DOHH2 (cell line): ENCODE data around the gene IL1RAP.

Experiments
- H3F3A ChIP-seq: fragments of 200-600 bp; sonication (generic), shearing (Covaris generic); 2 replicates; pipeline ENCODE4 v1.6.0; 2016; ENCODE audit warnings: antibody characterized with exemption, mild to moderate bottlenecking; ENCODE audit not compliant: control insufficient read depth, insufficient read depth
- H3K27ac ChIP-seq: fragments of 200-600 bp; sonication (generic); 2 replicates; pipeline ENCODE4 v1.5.1; 2014; ENCODE audit warnings: low read depth, mild to moderate bottlenecking, low read length, moderate library complexity
- H3K27me3 ChIP-seq: fragments of 200-600 bp; sonication (generic); 2 replicates; pipeline ENCODE4 v1.6.1; 2014; ENCODE audit warnings: mild to moderate bottlenecking, low read length, mixed read lengths; ENCODE audit not compliant: control insufficient read depth
- H3K36me3 ChIP-seq: fragments of 200-600 bp; sonication (generic); 2 replicates; pipeline ENCODE4 v1.6.1; 2014; ENCODE audit warnings: mild to moderate bottlenecking, low read length, moderate library complexity, mixed read lengths; ENCODE audit not compliant: control insufficient read depth
- H3K4me1 ChIP-seq: fragments of 200-600 bp; sonication (generic); 2 replicates; pipeline ENCODE4 v1.6.1; 2014; ENCODE audit warnings: mild to moderate bottlenecking, low read length, mixed read lengths; ENCODE audit not compliant: control insufficient read depth
- H3K4me2 ChIP-seq: fragments of 200-600 bp; sonication (generic); 2 replicates; pipeline ENCODE4 v1.6.0; 2014; ENCODE audit warnings: mild to moderate bottlenecking, low read length, moderate library complexity
- H3K4me3 ChIP-seq: fragments of 200-600 bp; sonication (generic); 2 replicates; pipeline ENCODE4 v1.5.1; 2014; ENCODE audit warnings: mild to moderate bottlenecking, low read length, mixed read lengths
- H3K79me2 ChIP-seq: fragments of 200-600 bp; sonication (generic); 2 replicates; pipeline ENCODE4 v1.6.1; 2014; ENCODE audit warnings: mild to moderate bottlenecking, low read length, mixed read lengths; ENCODE audit not compliant: control insufficient read depth
- H3K9me2 ChIP-seq: fragments of 200-600 bp; sonication (generic); replicated peaks from 2 replicates; pipeline ENCODE4 v1.6.1; 2014; ENCODE audit warnings: mild to moderate bottlenecking, low read length, mixed read lengths; ENCODE audit not compliant: control insufficient read depth
- H3K9me3 ChIP-seq: fragments of 200-600 bp; sonication (generic); 2 replicates; pipeline ENCODE4 v1.6.1; 2014; ENCODE audit warnings: antibody characterized with exemption, low read length, mixed read lengths; ENCODE audit not compliant: control insufficient read depth, insufficient read depth
- H4K20me1 ChIP-seq: fragments of 200-600 bp; sonication (generic); 2 replicates; pipeline ENCODE4 v1.6.0; 2014; ENCODE audit warnings: low read depth, mild to moderate bottlenecking, antibody characterized with exemption, low read length, moderate library complexity; ENCODE audit not compliant: control insufficient read depth, insufficient read depth
- EZH2phosphoT487 ChIP-seq: fragments of 200-600 bp; sonication (generic); IDR thresholded peaks from 2 replicates; pipeline ENCODE4 v1.6.1; 2017; ENCODE audit warnings: borderline replicate concordance, mild to moderate bottlenecking, antibody characterized with exemption, low read length, moderate library complexity, mixed read lengths
- TF ChIP-seq, protein P1 (sequence below): fragments of 200-600 bp; sonication (generic); IDR thresholded peaks from one replicate; pipeline ENCODE4 v1.5.1; 2014; ENCODE audit warnings: antibody characterized with exemption, mild to moderate bottlenecking, low read depth, low read length; ENCODE audit not compliant: poor library complexity, severe bottlenecking

IL1RAP gene

GRCh38 chr3:190552021-190552420 lies 38.1 kb downstream of the IL1RAP start:
- Histone ChIP-seq H3K4me3 (no peak overlapping the region), H3K27ac (no peak overlapping the region), H3K4me2 (no peak overlapping the region), H3F3A (no peaks in the 10 kb centered on the region), H3K27me3 (no peaks in the 10 kb centered on the region), H3K4me1 (no peaks in the 10 kb centered on the region), H4K20me1 (no peaks in the 10 kb centered on the region), H3K9me3 (no peaks in the 10 kb centered on the region), H3K36me3 (no peaks in the 10 kb centered on the region), H3K9me2 (no peaks in the 10 kb centered on the region), H3K79me2 (no peaks in the 10 kb centered on the region)
- TF ChIP-seq, protein P1, sequence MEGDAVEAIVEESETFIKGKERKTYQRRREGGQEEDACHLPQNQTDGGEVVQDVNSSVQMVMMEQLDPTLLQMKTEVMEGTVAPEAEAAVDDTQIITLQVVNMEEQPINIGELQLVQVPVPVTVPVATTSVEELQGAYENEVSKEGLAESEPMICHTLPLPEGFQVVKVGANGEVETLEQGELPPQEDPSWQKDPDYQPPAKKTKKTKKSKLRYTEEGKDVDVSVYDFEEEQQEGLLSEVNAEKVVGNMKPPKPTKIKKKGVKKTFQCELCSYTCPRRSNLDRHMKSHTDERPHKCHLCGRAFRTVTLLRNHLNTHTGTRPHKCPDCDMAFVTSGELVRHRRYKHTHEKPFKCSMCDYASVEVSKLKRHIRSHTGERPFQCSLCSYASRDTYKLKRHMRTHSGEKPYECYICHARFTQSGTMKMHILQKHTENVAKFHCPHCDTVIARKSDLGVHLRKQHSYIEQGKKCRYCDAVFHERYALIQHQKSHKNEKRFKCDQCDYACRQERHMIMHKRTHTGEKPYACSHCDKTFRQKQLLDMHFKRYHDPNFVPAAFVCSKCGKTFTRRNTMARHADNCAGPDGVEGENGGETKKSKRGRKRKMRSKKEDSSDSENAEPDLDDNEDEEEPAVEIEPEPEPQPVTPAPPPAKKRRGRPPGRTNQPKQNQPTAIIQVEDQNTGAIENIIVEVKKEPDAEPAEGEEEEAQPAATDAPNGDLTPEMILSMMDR: no peak
- no peak for TF ChIP-seq EZH2phosphoT487

DNA sequence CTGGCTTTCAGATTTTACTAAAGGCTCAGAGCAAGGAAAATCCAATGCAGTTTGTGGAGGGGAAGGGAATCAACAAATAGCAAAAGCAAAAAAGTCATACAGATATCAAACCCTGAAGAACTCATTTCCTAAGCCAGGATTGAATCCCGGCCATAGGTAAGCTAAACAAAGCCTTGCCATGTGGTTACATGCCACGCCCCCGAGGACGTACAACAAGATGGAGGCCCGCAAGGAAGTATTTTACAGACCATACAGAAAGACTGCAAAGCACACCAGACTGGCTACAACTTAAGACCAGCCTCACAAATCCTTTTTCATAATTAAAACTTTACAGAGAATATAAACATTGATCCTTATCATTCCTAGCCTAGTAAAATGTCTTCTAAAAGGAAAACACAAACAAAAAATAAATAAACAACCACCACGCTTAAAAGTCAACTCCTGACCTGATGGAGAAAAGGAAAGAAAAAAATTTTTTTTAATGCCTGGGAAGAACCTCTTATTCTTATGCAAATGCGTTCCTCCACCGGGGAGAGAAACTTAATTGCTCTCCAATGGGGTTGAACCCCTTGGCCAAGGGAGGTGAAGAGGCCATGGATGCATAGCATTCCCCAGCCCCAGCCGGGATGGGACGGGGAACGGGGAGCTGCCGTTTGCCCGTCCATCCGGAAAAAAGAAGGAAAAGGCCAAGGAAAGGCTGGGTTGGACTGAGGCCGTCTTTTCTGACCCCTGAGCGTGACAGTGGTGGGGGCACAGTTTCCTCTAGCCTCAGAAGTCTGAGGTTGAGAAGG lies 39.3 kb downstream of the IL1RAP start:
- Histone ChIP-seq H3K4me1 (no peaks in the 10 kb centered on the region), H3K27me3 (no peaks in the 10 kb centered on the region), H3K4me3 (no peak overlapping the region), H3K9me3 (no peaks in the 10 kb centered on the region), H3K4me2 (no peak overlapping the region), H4K20me1 (no peaks in the 10 kb centered on the region), H3K36me3 (no peaks in the 10 kb centered on the region), H3K79me2 (no peaks in the 10 kb centered on the region), H3F3A (no peaks in the 10 kb centered on the region), H3K27ac (no peak overlapping the region), H3K9me2 (no peaks in the 10 kb centered on the region)
- TF ChIP-seq, protein P1: no peak
- TF ChIP-seq EZH2phosphoT487: no peak

DNA sequence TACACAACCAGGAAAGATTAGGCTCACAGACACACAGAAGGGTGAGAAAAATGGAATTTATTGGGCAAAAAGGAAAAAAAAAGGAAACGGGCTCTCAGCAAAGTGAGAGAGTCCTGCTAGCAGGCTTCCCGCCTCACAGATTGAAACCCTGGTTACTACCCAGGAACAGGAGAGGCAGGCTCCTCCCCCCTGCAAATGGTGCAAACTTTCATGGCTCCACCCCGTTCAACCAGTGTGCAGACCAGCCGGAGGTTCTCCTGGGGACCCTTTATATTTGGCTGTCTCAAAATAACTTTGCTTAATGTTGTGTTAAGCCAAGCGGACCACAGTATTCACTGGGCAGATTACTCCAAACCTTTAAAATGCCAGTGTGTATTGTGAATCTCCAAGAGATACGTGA lies 40.3 kb downstream of the IL1RAP start:
- TF ChIP-seq EZH2phosphoT487: no peak
- TF ChIP-seq, protein P1: no peak
- Histone ChIP-seq H3K9me3 (no peaks in the 10 kb centered on the region), H3K27ac (no peak overlapping the region), H4K20me1 (no peaks in the 10 kb centered on the region), H3F3A (no peaks in the 10 kb centered on the region), H3K27me3 (no peaks in the 10 kb centered on the region), H3K36me3 (no peaks in the 10 kb centered on the region), H3K4me3 (no peak overlapping the region), H3K4me2 (no peak overlapping the region), H3K9me2 (no peaks in the 10 kb centered on the region), H3K4me1 (no peaks in the 10 kb centered on the region), H3K79me2 (no peaks in the 10 kb centered on the region)

GRCh38 chr3:190556351-190556750 lies 42.5 kb downstream of the IL1RAP start:
- Histone ChIP-seq H3F3A (no peaks in the 10 kb centered on the region), H3K4me3 (no peak overlapping the region), H4K20me1 (no peaks in the 10 kb centered on the region), H3K79me2 (no peaks in the 10 kb centered on the region), H3K4me2 (no peak overlapping the region), H3K27me3 (no peaks in the 10 kb centered on the region), H3K36me3 (no peaks in the 10 kb centered on the region), H3K27ac (no peak overlapping the region), H3K9me3 (no peaks in the 10 kb centered on the region), H3K4me1 (no peaks in the 10 kb centered on the region), H3K9me2 (no peaks in the 10 kb centered on the region)
- no peak for TF ChIP-seq EZH2phosphoT487
- TF ChIP-seq, protein P1: no peak
